CD14-positive monocyte (primary cell): ENCODE data around the gene MET. TPM values are rescaled to one million over a fixed set of nuclear protein-coding genes. Genes with fewer than 3 reads are reported as not detected.

Source experiments
- DNase-seq, 3 donors: peaks; one replicate each; pipeline ENCODE4 v3.0.0-alpha.2; 2011 to 2022
- H2AFZ ChIP-seq: 2 replicates; pipeline ENCODE4 v1.6.0; 2012; ENCODE audit warnings: mild to moderate bottlenecking, low read depth, low read length, inconsistent platforms; ENCODE audit not compliant: insufficient read depth, poor library complexity, severe bottlenecking
- H3K27ac ChIP-seq, 2 donors: 1 replicate in 1 of 2; 2 replicates in 1 of 2; pipeline ENCODE4 v1.5.1; 2012 to 2013; ENCODE audit warnings: low read length in 2 of 2, control low read depth in 1 of 2, inconsistent platforms in 1 of 2, low read depth in 1 of 2, mild to moderate bottlenecking in 1 of 2
- H3K27me3 ChIP-seq, 2 donors: one replicate each; pipeline versions ENCODE4 v1.6.0 to v1.6.1; 2011 to 2013; ENCODE audit warnings: low read length in 2 of 2; ENCODE audit not compliant: control insufficient read depth in 2 of 2, insufficient read depth in 2 of 2
- H3K36me3 ChIP-seq, 2 donors: replicated peaks in 1 of 2; 1 replicate in 1 of 2; 2 replicates in 1 of 2; pipeline versions ENCODE4 v1.5.1 to v1.6.1; 2012 to 2013; ENCODE audit warnings: low read length in 2 of 2, control low read depth in 1 of 2, inconsistent platforms in 1 of 2, mild to moderate bottlenecking in 1 of 2; ENCODE audit not compliant: insufficient read depth in 2 of 2, control insufficient read depth in 1 of 2
- H3K4me1 ChIP-seq, 2 donors: 1 replicate in 1 of 2; 2 replicates in 1 of 2; pipeline versions ENCODE4 v1.5.1 to v1.6.1; 2012 to 2013; ENCODE audit warnings: low read length in 2 of 2, control low read depth in 1 of 2, inconsistent platforms in 1 of 2, mild to moderate bottlenecking in 1 of 2, moderate library complexity in 1 of 2; ENCODE audit not compliant: insufficient read depth in 2 of 2, control insufficient read depth in 1 of 2
- H3K4me2 ChIP-seq: replicated peaks from 2 replicates; pipeline ENCODE3; 2012; ENCODE audit warnings: low read length, moderate library complexity, mild to moderate bottlenecking; ENCODE audit not compliant: poor library complexity, severe bottlenecking; ENCODE audit errors: extremely low read depth
- H3K4me3 ChIP-seq, 3 experiments: fragments of 200-600 bp in 1 of 3; sonication (generic) in 1 of 3; replicated peaks in 1 of 3; 1 replicate in 2 of 3; 2 replicates in 1 of 3; pipeline ENCODE4 v1.5.1; 2011 to 2013; ENCODE audit warnings: low read length in 3 of 3, mild to moderate bottlenecking in 3 of 3, control low read depth in 2 of 3, low read depth in 2 of 3, inconsistent platforms in 1 of 3, moderate library complexity in 1 of 3
- H3K79me2 ChIP-seq: 2 replicates; pipeline ENCODE4 v1.6.0; 2012; ENCODE audit warnings: mild to moderate bottlenecking, control low read depth, inconsistent platforms, low read length, moderate library complexity; ENCODE audit not compliant: insufficient read depth
- H3K9ac ChIP-seq: 2 replicates; pipeline ENCODE4 v1.6.0; 2017; ENCODE audit warnings: low read length, mild to moderate bottlenecking; ENCODE audit not compliant: insufficient read depth, poor library complexity, severe bottlenecking
- H3K9me3 ChIP-seq, 2 donors: replicated peaks in 1 of 2; 1 replicate in 1 of 2; 2 replicates in 1 of 2; pipeline versions ENCODE4 v1.5.1 to v1.6.1; 2012 to 2013; ENCODE audit warnings: low read length in 2 of 2, control low read depth in 1 of 2; ENCODE audit not compliant: control insufficient read depth in 1 of 2, insufficient read depth in 1 of 2
- H4K20me1 ChIP-seq: 2 replicates; pipeline ENCODE4 v1.6.0; 2012; ENCODE audit warnings: mild to moderate bottlenecking, low read length, control low read depth, moderate library complexity; ENCODE audit not compliant: insufficient read depth
- H3K27ac Mint-ChIP-seq, 7 donors: one replicate each; pipeline ENCODE4 v1.8.0; 2020; ENCODE audit warnings: mild to moderate bottlenecking in 7 of 7, mixed read lengths in 7 of 7, moderate library complexity in 6 of 7, inconsistent platforms in 2 of 7
- H3K27me3 Mint-ChIP-seq, 3 donors: one replicate each; pipeline ENCODE4 v1.8.0; 2021 to 2022; ENCODE audit warnings: low read depth in 3 of 3, mild to moderate bottlenecking in 3 of 3, mixed read lengths in 3 of 3, moderate library complexity in 3 of 3, inconsistent platforms in 1 of 3
- H3K36me3 Mint-ChIP-seq, 2 donors: one replicate each; pipeline ENCODE4 v1.8.0; 2020; ENCODE audit warnings: mixed read lengths in 2 of 2, inconsistent platforms in 1 of 2, mild to moderate bottlenecking in 1 of 2
- H3K4me1 Mint-ChIP-seq: one replicate; pipeline ENCODE4 v1.8.0; 2020; ENCODE audit warnings: mild to moderate bottlenecking, mixed read lengths
- H3K4me3 Mint-ChIP-seq, 2 donors: one replicate each; pipeline ENCODE4 v1.8.0; 2020; ENCODE audit warnings: mild to moderate bottlenecking in 2 of 2, mixed read lengths in 2 of 2, moderate library complexity in 1 of 2
- H3K9me3 Mint-ChIP-seq, 7 donors: one replicate each; pipeline ENCODE4 v1.8.0; 2020 to 2022; ENCODE audit warnings: mixed read lengths in 7 of 7, mild to moderate bottlenecking in 6 of 7, moderate library complexity in 6 of 7, inconsistent platforms in 2 of 7
- CTCF ChIP-seq: fragments of 200-600 bp; IDR thresholded peaks from one replicate; pipeline ENCODE4 v1.8.0; 2022; ENCODE audit warnings: antibody characterized with exemption, mild to moderate bottlenecking
- WGBS: methylation state at CpG from one replicate; pipeline ENCODE4 v1.1.5; 2013; ENCODE audit warnings: missing lambda C conversion rate; ENCODE audit not compliant: insufficient coverage; 5-methylcytosine and 5-hydroxymethylcytosine counted together
- intact Hi-C, 2 donors: fragments of 100-400 bp; cut with micrococcal nuclease; formaldehyde crosslinking; loops; one replicate each; pipeline versions ENCODE4 v1.15.0 to v1.15.1; 2023
- polyA plus RNA-seq, 3 donors: library from polyadenylated mRNA; depleted of rRNA in 1 of 3; unstranded in 2 of 3; stranded (reverse) in 1 of 3; fragments of 300-500 nt in 2 of 3; fragments of >200 nt in 1 of 3; fragmentation: Illumina TruSeq in 2 of 3; gene quantifications; 1 replicate in 2 of 3; 2 replicates in 1 of 3; pipeline ENCODE4 v1.2.3, GENCODE V29; 2012 to 2021

The MET gene
- polyA plus RNA-seq, 3 donors = not detected

GRCh38 chr7:116699722-116700120, 27.7 kb downstream of the MET start:
- Histone ChIP-seq H3K79me2 (no peaks in the 10 kb centered on the region), H3K9me3 (no peaks in the 10 kb centered on the region), H2AFZ (no peak overlapping the region), H3K4me3 (no peak overlapping the region), H4K20me1 (no peaks in the 10 kb centered on the region), H3K36me3 (no peaks in the 10 kb centered on the region), H3K4me2 (no peak overlapping the region), H3K27ac (no peak overlapping the region), H3K4me1 (no peaks in the 10 kb centered on the region), H3K27me3 (no peaks in the 10 kb centered on the region), H3K9ac (no peak overlapping the region)
- Mint-ChIP-seq H3K4me3 (no peak overlapping the region), H3K27ac (no peak overlapping the region), H3K36me3 (no peaks in the 10 kb centered on the region), H3K27me3 (no peaks in the 10 kb centered on the region), H3K4me1 (no peaks in the 10 kb centered on the region), H3K9me3 (no peaks in the 10 kb centered on the region)
- intact Hi-C loops = no loop called here
- 90% methylated on average over 2 of the region's 6 CpGs for WGBS
- no peak for DNase-seq
- no peak for TF ChIP-seq CTCF

GRCh38 chr7:116702046-116702785, 30.2 kb downstream of the MET start:
- Mint-ChIP-seq H3K4me3 (no peak overlapping the region), H3K4me1 (no peaks in the 10 kb centered on the region), H3K36me3 (no peaks in the 10 kb centered on the region), H3K9me3 (no peaks in the 10 kb centered on the region), H3K27me3 (no peaks in the 10 kb centered on the region), H3K27ac (no peak overlapping the region)
- Histone ChIP-seq H3K4me2 (no peak overlapping the region), H4K20me1 (no peaks in the 10 kb centered on the region), H2AFZ (no peak overlapping the region), H3K27me3 (no peaks in the 10 kb centered on the region), H3K9ac (no peak overlapping the region), H3K79me2 (no peaks in the 10 kb centered on the region), H3K27ac (no peak overlapping the region), H3K9me3 (no peaks in the 10 kb centered on the region), H3K36me3 (no peaks in the 10 kb centered on the region), H3K4me3 (no peak overlapping the region), H3K4me1 (no peaks in the 10 kb centered on the region)
- intact Hi-C loops = no loop called here
- DNase-seq = no peak
- WGBS = 95% methylated on average over 2 of the region's 2 CpGs
- TF ChIP-seq CTCF = no peak
